LoVo (cell line): ENCODE results near the gene PTPN6.

ENCODE experiments used
- DNase-seq: peaks from one replicate; pipeline ENCODE4 v3.0.0-alpha.2; 2016; ENCODE audit warnings: low spot score

PTPN6 gene

GRCh38 chr12:6970096-6970527, 19.0 kb downstream of the PTPN6 start:
- DNase-seq: no peak

GRCh38 chr12:6974180-6974579, 23.0 kb downstream of the PTPN6 start:
- no peak for DNase-seq

- DNase-seq: no peak
Measured at GRCh38 chr12:6975297-6976032, 24.3 kb downstream of the PTPN6 start.

- DNase-seq: no peak
Measured at GRCh38 chr12:6977653-6978052, 26.5 kb downstream of the PTPN6 start.

- DNase-seq: no peak
Measured at GRCh38 chr12:6978188-6978587, 27.0 kb downstream of the PTPN6 start.

- no peak for DNase-seq
Measured at GRCh38 chr12:6978611-6979011, 27.5 kb downstream of the PTPN6 start.

- no peak for DNase-seq
Measured at GRCh38 chr12:6979021-6979420, 27.9 kb downstream of the PTPN6 start.

GRCh38 chr12:6979453-6979852, 28.3 kb downstream of the PTPN6 start:
- no peak for DNase-seq

GRCh38 chr12:6980075-6980474, 28.9 kb downstream of the PTPN6 start:
- DNase-seq: no peak

- DNase-seq: no peak
Measured at GRCh38 chr12:6980740-6981139, 29.6 kb downstream of the PTPN6 start.

GRCh38 chr12:6981152-6982052, 30.2 kb downstream of the PTPN6 start:
- no peak for DNase-seq

- DNase-seq: no peak
Measured at GRCh38 chr12:6982532-6982931, 31.4 kb downstream of the PTPN6 start.

- no peak for DNase-seq
Measured at GRCh38 chr12:6987956-6988553, 36.9 kb downstream of the PTPN6 start.

GRCh38 chr12:6996040-6996441, 44.9 kb downstream of the PTPN6 start:
- no peak for DNase-seq

- peak; percentile 39 for DNase-seq
Measured at GRCh38 chr12:6998715-6999451, 47.7 kb downstream of the PTPN6 start.

- no peak for DNase-seq
Measured at GRCh38 chr12:7001921-7002591, 50.9 kb downstream of the PTPN6 start.

- DNase-seq: no peak
Measured at GRCh38 chr12:7004287-7004803, 53.2 kb downstream of the PTPN6 start.

GRCh38 chr12:7004840-7005239, 53.7 kb downstream of the PTPN6 start:
- no peak for DNase-seq

- no peak for DNase-seq
Measured at GRCh38 chr12:7005311-7005710, 54.2 kb downstream of the PTPN6 start.

- DNase-seq: no peak
Measured at GRCh38 chr12:7006639-7007038, 55.5 kb downstream of the PTPN6 start.

GRCh38 chr12:7008864-7009263, 57.7 kb downstream of the PTPN6 start:
- DNase-seq: no peak
